Measurements from ENCODE around the gene MAP4K5. TPM values are rescaled to one million over a fixed set of nuclear protein-coding genes. Genes with fewer than 3 reads are reported as not detected.
"Not testable (repeated sequence)": the region's sequence is repeated elsewhere in the genome, so short reads cannot be mapped to it uniquely, and the experiment has no call there.

The MAP4K5 gene
- polyA plus RNA-seq, 1 donor, result 27.1 TPM

DNA sequence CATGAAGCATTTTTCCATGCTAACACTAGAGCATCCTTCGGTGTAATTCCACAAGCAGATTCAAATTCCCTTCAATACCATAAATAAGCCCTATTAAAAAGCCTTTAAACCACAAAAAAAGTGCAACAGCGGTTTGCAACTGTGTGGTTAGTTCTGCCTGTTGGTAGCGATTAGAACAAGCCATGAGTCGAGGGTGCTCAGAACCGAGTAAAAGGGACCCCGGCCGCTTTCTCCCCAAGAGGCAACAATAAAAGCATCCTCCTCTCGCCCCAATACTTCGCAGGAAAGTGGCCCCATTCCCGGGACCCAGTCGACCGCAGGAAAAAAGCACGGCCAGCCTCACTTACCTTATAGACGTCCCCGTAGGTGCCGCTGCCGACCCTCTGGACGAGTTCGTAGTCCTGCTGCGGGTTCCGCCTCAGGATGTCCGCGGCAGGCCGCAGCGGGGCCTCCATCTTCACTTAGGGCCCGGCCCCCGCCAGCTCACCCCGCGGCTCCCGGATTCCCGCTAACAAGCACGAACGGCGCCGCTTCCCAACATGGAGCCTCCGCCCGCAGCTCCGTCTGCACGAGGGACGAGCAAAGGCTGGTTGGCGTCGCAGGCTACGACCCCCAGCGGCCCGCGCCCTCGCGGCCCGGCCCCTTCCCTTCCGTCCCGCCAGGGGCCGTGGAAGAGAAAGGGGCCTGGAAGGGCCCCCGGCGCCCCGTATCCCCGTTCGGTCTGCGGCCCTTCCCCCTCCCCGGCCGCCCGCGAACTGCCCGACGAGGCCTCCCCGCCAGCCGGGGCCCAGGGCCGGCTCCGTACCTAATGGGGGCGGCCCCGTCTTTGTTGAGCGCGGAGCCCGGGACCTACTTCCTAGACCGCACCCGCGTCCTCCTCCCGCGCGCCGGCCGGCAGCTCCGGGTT, 521 bp downstream of the MAP4K5 start:
- peak; percentile 63 for DNase-seq

DNA sequence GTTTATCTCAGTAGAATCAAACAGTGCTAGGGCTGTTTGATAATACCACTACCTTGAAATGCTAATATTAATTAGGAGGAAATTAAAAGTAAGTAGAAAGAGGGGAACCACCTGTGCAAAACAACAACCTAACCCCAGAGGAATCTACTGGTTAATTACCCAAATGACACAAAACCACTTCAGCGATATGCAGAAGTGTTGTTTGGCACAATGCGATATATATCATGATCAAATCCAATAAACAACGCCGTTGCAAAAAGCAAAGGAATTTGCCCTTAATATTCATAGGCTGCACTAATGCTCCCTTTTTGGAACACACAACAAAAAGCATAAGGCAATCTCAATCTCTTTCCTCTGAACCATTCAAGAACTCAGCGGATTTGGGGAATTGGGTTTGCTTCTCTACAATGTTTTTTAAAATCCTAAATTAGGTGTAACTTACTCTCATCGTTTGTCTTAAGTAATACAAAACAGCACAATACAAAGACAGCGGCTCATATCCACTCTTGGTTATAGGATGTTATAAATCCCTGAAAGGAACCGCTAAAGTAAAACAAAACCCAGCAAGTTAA, 1.5 kb downstream of the MAP4K5 start:
- no peak for DNase-seq

DNA sequence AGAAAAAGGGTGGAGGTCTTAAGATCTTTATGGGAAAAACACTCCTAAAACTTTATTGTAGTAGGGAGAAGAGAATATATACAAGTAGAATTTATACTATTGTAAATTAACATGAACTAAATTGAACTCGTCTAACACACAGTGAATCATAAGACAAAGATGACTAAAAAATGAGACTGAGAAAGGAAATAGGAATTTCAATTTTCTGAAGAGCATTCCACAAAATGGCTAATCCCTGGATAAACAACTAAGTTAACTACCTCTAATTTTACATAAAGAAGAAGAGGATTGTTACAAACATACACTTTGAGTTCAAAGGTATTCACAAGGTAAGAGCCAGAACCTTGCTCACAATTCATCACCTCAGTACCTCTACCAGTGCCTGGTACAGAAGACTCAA, 2.0 kb downstream of the MAP4K5 start:
- no peak for DNase-seq

DNA sequence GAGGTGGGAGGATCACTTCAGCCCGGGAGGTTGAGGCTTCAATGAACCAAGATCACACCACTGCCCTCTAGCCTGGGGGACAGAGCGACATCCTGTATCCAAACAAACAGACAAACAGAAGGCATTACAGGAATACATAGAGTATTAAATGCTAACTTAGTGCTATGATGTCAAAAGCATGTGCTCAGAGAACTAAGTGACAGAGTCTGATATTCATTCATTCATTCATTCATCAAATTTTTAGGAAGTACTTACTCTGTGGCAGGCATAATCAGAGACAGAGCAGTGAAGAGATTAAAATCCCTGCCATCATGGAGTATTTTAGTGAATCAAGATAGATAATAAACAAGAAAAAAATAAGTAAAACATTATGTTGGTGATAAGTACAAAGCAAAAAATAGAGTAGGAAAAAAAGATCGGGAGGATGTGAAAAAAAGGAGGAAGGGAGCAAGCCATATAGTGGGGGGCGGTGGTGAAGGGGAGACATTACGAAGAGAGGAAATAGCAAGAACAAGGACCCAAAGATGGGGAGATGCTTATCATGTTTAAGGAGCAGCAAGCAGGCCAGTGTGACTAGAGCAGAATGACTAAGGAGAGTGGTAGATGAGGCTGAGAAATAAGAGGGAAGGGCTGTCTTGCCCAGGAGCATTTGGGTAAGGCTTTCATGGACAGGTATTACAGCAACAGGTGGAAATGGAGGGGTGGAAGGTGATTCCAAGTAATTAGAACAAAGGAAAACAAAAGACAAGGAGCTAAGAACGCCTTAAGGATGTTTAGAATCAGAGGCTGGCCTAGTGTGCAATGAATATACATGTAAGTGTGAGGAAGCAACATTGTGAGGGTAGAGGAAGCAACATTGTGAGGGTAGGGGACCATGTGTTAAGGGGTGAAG, 2.8 kb downstream of the MAP4K5 start:
- DNase-seq, result no peak

DNA sequence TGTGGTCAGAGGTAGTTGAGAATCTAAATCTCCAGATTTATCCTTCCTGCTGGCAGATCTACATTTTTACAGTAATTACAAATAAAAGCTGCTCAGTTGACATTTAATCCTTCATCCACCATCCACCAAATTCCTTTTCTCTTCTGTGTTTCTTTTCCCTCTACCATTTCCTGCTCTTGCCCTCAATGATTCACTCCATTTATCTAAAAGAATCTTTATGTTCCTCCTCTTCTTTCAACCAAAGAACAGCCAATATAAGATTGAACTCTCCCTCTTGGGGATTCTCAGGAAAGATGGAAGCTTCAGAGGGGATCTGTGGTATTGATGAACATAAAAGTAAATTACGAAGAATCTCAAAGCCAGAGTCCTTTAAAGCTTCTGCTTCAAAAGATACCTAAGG, 4.4 kb downstream of the MAP4K5 start:
- DNase-seq, result no peak

DNA sequence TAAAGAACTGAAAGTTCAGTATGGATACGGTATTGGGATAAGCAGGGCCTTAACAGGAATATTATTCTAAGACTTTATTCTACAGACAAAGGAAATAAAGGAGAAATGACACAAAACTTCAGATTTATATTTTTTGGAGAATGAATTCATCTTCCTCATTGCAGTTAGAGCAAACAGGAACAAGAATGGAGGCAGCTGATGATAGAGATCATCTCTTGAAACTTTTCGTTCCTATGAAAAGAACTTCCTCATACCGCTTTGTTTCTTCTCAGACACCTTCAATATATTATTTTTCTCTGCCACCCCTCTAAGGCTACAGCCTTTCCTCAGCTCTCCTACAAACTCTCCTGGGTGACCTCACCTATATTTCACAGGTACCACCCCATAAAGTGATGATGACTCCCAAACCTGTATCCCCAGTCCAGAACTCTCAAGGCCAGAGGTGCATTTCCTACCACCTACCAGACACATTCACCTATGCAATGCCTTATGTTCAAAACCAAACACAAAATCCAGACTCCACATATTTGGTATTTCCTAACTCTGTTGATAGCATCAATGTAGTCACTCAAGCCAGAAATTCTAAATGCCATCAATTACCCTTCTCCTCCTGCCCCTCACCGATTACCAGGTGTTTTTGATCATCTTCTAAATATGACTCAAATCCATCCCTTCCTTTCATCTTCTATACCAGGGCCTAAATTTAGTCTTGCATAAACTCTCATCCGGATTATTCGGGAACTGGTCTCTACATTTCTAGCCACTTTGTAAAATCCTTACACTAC, 7.4 kb downstream of the MAP4K5 start:
- no peak for DNase-seq

DNA sequence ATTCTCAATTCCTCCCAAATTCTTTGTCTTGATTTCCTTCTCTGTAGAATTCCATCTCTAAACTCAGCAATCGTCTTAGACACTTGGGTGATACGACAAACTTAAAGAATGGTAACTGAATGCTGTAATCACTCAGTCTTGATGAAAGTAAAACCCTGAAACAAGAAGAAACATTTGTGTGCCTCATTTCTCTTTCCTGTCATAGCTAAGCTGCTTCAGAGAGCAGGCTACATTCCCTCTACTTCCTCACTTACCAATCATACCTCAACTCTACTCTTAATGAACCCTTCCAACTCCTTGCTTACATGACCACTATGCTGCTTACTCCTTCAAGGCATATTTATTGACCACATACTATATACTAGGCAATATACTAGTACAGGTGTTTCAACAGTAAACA, 8.3 kb downstream of the MAP4K5 start:
- no peak for DNase-seq

DNA sequence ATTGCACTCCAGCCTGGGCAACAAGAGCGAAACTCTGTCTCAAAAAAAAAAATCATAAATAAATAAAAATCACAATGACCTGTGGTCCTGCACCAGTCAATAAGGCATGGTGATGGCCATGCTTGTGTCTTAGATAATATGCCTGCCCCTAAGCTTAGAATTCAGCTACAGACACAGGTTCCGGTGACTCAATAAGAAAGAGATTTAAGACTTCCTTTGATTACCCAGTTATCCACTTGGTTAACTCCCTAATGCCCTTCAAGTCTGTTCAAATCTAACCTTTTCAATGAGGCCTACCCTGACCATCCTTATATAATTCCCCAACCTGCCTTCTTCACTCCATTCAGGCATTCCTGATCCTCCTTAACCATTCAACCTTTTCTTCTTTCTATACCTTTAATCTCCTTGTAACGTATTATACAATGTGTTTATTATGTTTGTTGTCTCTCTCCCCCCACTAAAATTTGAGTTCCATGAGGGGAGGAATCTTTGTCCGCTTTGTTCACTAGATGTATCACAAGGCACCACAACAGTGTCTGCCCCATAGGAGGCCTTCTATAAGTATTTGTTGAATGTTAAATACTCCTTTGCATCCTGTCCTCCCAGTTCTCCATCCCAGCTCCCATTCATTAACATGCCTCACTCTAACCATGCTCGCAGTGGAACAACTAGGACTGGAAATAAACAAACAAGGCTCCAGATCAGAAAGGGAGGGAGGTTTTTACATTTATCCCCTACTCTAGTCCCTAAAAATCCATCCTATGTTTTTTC, 8.9 kb downstream of the MAP4K5 start:
- no peak for DNase-seq

DNA sequence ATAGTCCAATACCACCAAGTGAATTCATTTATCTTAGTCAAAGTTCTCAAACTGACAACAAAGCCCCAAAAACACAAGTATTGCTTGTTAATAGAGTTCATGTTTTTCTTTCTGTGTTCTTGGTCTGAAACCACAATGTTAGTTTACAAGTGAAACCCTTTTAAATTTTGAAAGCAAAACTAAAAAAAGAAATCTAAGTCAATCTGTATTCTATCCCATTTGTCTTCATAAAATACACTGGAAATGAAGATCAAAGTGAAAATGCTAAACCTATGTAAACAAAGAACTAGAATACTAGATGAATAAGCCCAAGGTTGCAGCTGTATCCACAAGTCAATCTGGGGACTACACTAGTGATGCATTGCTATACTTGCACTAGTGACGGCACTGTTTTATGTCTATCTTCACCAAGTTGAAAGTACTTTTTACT, 10.4 kb downstream of the MAP4K5 start:
- no peak for DNase-seq

DNA sequence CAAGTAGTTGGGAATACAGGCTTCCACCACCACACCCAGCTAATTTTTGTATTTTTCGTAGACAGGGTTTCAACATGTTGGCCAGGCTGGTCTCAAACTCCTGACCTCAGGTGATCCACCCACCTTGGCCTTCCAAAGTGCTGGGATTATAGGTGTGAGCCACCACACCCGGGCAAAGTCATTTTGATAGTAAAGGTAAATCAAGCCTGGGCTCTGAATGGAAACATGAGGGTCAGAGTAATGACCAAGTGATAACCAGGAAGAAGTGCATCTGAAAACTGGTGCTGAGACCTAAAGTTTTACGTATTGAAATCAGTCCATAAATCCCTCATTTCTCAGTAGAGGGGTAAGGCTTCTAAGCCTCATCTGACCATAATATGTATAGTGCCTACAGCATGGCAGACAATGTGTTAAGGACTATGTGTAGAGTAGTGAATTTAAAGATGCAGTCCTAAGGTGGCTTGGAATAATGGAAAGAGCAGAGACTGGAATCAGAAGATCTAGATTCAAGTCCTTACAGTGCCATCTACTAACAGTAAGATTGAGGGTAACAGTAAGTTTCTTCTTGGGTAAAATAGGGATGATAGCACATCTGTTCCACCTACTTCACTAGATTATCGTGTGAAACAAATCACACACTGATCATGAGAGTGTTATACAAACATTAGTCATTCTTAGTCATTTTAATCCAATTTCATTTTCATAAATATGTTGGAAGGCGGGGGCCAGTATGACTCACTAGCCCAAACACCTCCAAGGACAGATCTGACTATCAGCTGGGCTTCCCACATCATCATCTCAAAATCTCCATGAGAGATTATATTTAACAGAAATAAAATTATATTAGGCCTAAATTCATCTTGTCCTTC, 11.2 kb downstream of the MAP4K5 start:
- no peak for DNase-seq

DNA sequence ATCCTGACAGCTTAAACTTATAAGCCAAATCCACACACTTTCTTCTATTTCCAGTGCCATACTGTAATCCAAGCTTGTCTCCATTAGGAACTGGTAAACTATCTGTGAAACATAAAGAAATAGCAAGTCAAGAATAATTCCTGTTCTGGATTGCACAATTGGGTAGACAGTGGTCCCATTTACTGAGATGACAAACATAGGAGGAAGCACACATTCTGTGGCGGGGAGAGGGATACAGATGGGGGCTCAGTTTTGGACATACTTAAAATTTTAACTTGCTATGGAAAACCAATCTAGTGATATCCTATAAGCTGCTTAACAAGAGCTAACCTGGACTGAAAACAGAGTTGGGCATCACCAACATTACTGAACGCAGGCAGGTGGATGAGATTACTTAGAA, 16.3 kb downstream of the MAP4K5 start:
- no peak for DNase-seq

DNA sequence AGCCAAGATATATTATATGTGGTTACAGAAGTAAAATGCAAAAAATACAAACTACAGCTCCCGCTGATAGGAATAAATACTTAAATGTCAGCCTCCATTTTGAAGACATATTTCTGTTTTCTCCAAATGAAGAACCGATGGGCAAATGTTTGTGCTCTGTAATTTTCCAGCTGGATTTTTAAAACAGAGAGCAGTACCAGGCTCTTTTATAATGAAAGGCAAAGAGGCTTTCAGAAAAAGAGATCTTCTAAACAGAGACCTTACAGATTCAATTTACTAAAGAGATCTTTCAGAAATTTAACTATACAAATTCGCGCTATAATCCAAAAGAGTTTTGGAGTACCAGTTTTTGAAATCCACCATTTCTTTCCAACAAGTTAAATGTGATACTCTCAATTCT, 19.9 kb downstream of the MAP4K5 start:
- no peak for DNase-seq

DNA sequence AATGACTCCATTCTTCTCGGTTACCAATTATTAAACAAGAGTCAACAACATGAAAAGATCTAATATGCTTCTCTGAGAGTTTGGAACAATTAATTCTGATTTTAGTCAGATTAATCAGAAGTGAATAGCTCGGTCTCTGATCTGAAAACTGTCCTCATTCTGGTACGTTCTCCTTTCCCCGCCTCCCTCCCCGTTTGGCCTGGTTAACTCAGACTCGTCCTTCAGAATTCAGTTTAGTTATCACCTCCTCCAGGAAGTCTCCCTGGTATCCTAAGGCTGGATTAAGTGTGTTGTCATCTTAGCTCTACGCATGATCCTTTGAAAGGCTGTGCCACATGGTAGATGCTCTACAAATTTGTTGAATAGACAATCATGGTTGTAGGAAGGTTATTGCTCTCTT, 22.2 kb downstream of the MAP4K5 start:
- no peak for DNase-seq

DNA sequence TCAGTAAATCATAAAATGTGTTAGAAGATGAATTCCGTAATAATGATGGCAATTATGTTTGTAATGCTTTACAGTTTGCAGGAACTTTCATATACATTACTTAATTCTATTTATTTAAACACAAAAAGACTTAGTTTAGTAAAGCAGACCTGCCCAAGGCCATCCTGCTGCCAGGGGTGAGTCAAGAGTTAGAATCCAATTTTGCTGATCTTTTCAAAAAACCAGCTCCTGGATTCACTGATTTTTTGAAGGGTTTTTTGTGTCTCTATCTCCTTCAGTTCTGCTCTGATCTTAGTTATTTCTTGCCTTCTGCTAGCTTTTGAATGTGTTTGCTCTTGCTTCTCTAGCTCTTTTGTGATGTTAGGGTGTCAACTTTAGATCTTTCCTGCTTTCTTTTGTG, 25.3 kb downstream of the MAP4K5 start:
- not testable (repeated sequence) for DNase-seq

DNA sequence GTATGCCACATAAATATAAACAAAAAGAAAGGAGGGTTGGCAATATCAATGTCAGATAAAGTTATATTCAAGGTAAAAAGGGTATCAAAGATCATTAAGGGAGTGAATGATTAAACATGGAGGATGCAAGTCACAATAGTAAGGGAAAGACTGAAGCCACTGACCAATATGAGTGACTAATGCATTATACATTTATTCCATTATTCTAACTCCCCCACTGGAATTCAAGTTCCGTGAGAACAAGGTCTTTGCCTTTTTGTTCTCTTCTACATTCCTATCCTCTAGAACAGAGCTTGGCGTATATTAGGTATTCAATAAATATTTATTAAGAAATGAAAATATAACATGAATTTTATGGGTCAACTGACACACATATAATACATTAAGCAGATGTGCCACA, 30.7 kb downstream of the MAP4K5 start:
- no peak for DNase-seq

DNA sequence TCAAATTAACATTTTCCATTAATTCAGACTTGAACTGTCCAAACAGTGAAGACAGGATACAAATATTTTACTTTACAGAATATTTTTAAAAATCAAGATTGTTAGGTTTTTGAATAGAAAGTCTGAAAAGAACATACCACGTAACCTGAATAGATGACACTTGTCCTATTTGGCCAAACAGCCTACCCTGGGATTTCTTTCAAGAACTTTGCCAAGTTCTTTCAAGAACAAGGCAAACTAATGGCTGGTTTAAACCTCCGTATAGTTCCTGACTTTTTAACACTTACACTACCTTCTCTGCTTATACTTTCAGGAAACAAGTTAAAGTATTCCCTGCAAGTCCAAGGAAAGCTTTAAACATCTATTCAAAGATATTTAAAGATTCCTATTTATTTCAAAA, 35.0 kb downstream of the MAP4K5 start:
- DNase-seq, result peak; percentile 11

DNA sequence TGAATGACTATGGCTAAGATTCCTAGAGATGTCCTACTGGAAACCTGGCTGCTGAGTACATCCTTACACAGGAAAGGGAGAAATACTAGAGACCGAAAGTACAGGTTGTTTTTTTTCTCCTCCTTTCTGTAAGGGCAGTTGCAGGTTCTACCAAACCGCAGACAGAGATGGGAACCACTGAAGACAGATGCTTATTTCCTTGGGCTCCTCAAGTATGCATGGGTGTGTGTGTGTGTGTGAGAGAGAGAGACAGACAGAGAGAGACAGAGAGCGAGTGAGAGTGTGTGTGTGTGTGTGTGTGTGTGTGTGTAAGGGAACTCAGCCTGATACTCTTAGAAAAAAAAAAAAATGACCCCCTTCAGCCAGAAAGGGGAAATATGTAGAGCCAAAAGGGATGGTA, 42.5 kb downstream of the MAP4K5 start:
- DNase-seq, result no peak

DNA sequence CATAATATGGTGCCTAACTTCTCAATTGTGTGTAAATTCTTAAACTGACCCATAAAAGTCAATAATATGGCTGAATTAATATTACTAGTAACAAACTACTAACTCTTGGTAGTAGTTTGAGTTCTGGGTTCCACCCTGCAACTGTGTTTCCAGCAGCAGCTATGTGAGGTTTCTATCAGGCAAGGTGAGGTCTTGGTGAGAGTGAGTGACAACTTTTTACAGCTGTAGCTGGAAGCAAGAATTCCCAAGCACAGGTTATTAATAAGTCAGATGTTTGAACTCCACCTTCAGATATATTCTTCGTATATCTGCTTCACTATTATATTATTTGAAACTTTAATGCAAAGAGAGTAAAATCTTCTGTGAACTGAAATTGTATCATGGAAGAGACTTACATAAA, 43.8 kb downstream of the MAP4K5 start:
- DNase-seq, result no peak

DNA sequence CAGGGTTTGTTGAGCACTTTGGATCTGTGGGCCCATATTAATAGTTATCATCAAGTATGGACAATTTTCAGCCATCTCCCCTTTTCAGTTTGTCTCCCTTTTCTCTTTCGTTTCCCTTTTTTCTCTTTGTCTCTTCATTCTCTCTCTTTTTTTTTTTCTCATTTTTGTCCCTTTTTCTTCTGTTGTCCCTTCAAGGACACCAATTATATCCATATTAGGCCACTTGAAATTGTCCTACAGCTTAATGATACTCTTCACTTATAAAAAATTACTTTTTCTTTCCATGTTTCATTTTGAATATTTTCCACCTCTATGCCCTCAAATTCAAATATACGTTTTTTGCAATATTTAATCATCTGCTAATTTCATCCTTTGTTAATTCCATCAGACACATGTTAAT, 53.3 kb downstream of the MAP4K5 start:
- DNase-seq, result no peak

DNA sequence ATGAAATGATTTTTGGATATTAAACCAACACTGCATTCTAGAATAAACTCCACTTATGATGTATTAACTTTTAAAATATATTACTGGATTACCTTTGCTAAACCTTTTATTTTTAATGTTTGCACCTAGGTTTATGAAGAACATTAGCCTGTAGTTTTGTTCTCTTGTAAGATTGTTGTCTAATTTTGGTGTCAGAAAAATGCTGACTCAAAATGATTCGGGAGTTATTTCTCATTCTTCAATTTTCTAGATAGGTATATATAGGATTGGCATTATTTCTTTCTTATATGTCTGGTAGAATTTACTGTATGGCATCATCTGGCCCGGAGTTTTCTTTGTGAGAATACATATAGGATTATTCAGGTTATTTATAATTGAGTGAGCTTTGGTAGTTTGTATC, 54.6 kb downstream of the MAP4K5 start:
- DNase-seq, result no peak

DNA sequence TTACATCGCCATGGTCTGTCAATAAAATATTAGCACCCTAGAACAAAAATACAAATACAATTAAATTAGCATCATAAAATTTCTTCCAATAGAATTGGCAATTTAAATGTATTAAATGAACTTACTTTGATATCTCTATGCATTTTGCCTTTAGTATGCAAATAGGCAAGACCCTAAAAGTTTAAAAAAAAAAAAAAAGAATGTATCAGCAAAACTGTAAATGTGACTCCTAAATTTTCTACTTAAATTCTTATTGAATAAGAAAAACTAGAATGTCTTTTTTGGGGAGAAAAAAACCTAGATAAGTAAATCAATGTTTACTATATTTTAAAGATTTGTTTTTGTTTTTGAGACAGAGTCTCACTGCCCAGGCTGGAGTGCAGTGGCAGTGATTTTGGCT, 56.2 kb downstream of the MAP4K5 start:
- no peak for DNase-seq

Measured in hindlimb muscle (tissue), 1 donor.